ENCODE measurements around the gene RPL9.
"Not testable (repeated sequence)": the region's sequence is repeated elsewhere in the genome, so short reads cannot be mapped to it uniquely, and the experiment has no call there.

RPL9 gene

GRCh38 chr4:39466747-39467146, 8.0 kb upstream of the RPL9 start:
- DNase-seq (ENCODE audit: low read depth) = no peak

GRCh38 chr4:39464886-39465501, 6.3 kb upstream of the RPL9 start:
- DNase-seq (ENCODE audit: low read depth) = no peak

GRCh38 chr4:39458161-39458504, 589 bp downstream of the RPL9 start:
- not testable (repeated sequence) for DNase-seq (ENCODE audit: low read depth)

- DNase-seq (ENCODE audit: low read depth) = no peak
Measured at GRCh38 chr4:39456946-39457763, 1.6 kb downstream of the RPL9 start.

DNA sequence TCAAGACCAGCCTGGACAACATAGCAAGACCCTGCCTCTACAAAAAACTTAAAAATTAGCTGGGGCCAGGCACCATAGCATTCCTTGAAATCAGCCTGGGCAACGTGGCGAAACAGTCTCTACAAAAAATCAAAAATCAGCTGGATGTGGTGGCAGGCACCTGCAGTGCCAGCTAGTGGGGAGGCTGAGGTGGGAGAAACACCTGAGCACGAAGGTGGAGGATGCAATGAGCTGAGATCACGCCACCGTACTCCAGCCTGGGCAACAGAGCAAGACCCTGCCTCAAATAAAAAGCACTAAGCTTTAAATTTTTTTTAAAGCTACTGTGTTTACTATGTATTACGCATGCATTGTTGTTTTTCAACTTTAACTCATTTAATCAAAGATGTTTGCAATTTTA, 3.2 kb downstream of the RPL9 start:
- no peak for DNase-seq (ENCODE audit: low read depth)

- DNase-seq (ENCODE audit: low read depth) = no peak
Measured at GRCh38 chr4:39453738-39454137, 5.0 kb downstream of the RPL9 start.

GRCh38 chr4:39452860-39453587, 5.7 kb downstream of the RPL9 start:
- DNase-seq (ENCODE audit: low read depth) = no peak

DNA sequence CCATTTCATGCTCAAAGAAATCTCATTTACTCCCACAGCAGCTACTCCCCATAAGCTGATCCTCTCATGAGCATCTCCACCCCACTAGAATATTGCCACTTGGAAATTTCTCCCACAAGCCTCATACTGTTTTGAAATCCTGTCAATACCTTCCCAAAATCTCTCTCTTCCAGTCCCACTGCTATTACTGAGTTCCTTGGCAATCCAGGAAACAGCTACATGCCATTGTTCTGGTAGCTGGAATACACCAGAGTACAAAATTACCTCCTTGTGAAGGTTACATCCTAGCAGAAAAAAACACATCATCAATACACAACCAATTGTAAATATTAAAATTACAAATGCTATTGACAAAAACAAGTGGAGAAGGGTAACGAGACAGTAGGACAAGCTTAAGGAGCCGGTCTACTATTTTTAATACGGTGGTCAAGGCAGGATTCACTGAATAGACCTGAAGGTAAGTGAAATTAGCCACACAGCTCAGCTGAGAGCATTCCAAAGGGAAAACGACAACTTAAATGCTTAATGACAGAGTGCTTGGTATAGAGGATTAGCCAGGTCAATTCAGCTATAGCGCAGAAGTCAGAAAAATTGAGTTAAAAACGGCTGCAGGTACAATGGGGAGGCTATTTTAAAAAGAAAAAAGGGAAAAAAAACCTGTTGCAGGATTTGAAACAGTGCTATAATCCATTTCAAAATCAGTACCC, 6.4 kb downstream of the RPL9 start:
- DNase-seq (ENCODE audit: low read depth) = no peak

GRCh38 chr4:39451423-39452023, 7.2 kb downstream of the RPL9 start:
- DNase-seq (ENCODE audit: low read depth) = no peak

DNA sequence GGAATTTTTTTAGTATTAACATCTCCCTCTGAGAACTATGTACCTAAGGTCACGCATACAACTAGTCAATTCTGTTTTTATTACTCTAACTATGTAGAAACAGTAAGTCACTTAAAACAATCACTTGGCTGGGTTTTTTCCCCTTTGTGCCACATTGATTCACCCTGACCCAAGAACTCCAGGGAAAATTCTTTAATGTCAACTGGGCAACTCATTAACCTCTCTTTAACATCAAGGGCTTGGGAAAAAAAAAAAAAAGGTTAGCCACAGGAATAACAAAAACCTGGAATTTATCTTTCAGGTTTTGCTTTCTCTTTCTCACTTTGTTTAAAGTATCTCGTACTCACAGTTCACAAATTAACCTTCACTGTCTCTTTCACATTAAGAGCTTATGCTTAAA, 8.1 kb downstream of the RPL9 start:
- no peak for DNase-seq (ENCODE audit: low read depth)

DNA sequence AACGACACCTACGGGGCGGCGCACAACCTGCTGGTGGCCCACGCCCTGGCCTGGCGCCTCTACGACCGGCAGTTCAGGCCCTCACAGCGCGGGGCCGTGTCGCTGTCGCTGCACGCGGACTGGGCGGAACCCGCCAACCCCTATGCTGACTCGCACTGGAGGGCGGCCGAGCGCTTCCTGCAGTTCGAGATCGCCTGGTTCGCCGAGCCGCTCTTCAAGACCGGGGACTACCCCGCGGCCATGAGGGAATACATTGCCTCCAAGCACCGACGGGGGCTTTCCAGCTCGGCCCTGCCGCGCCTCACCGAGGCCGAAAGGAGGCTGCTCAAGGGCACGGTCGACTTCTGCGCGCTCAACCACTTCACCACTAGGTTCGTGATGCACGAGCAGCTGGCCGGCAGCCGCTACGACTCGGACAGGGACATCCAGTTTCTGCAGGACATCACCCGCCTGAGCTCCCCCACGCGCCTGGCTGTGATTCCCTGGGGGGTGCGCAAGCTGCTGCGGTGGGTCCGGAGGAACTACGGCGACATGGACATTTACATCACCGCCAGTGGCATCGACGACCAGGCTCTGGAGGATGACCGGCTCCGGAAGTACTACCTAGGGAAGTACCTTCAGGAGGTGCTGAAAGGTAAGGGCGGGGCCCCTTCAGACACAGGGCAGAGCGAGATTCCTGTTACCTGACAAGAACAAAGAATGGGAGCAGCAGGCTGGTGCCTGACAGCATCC, 11.7 kb downstream of the RPL9 start:
- peak; percentile 38 for DNase-seq (ENCODE audit: low read depth)

DNA sequence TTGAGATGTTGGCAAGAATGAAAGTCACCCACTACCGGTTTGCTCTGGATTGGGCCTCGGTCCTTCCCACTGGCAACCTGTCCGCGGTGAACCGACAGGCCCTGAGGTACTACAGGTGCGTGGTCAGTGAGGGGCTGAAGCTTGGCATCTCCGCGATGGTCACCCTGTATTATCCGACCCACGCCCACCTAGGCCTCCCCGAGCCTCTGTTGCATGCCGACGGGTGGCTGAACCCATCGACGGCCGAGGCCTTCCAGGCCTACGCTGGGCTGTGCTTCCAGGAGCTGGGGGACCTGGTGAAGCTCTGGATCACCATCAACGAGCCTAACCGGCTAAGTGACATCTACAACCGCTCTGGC, 12.3 kb downstream of the RPL9 start:
- no peak for DNase-seq (ENCODE audit: low read depth)

DNA sequence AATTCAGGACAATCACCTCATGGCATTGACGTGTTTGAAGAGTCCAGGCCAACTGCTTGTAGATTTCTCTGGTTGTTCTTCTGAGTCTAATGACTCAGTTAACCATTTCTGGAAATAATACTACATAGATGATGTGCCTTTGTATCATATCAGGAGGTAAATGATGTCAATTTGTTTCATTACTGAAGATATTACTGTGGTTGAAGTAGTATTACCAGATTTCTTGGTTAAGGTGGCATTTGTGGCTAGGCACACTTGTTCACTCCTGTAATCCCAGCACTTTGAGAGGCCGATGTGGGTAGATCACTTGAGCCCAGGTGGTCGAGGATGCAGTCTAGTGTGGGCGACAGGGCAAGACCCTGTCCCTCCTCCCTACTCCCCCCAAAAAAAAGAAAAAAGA, 15.7 kb downstream of the RPL9 start:
- no peak for DNase-seq (ENCODE audit: low read depth)

GRCh38 chr4:39441593-39441992, 17.1 kb downstream of the RPL9 start:
- DNase-seq (ENCODE audit: low read depth) = no peak

- DNase-seq (ENCODE audit: low read depth) = no peak
Measured at GRCh38 chr4:39435659-39436563, 22.8 kb downstream of the RPL9 start.

DNA sequence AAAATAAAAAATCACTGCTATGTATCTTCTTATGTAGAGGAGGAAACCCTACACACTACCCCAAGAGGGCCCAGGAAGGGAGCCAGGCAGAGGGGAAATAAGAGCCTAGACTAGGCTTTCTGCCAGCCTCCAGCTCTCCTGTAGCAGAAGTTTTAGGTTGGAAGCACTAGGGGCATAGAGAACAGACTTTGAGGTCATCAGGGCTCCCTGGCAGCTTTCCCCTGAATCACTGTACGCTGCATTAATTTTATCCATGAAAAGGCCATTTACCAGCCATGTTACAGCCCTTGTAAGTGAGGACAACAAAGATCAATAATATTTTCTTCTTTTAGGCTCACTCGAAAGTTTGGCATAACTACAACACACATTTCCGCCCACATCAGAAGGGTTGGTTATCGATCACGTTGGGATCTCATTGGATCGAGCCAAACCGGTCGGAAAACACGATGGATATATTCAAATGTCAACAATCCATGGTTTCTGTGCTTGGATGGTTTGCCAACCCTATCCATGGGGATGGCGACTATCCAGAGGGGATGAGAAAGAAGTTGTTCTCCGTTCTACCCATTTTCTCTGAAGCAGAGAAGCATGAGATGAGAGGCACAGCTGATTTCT, 24.7 kb downstream of the RPL9 start:
- no peak for DNase-seq (ENCODE audit: low read depth)

DNA sequence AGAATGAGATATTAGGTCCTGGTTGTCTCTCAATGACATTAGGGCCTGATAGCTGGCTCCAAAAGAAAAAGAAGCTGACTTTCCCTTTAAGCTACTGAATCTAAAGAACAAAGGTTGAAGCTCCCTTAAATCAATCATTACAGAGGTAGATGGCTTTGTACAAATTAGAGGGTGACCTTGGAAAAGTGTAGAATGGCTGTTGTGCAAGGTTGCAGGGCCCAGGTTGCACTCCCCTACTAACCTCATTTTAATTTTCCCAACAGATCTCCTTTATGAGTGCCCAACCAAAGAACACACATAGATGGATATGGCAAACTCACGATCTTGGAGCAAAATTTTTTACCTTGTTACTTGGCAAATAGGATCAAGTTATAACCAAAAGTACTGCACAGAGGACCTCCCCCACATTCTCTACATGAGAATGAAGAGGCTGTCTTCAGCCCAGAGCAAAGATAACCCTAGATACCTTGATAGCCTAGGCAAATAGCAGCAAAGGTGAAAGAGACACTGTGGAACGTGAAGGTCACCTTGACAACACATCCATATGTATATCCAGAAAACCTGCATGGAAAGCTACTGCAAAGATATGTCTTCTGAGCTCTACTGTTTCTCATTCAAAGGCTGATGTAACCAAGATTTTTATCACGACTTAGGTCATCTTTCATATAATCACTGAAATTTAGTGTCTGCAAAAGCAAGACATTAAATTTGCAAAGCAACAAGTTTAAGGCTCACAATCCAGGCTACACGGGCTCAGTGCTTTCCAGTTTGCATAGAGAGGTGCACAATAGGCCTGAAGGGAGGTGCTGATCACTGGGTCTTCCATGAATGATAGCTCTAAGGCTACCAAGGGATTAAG, 29.0 kb downstream of the RPL9 start:
- DNase-seq (ENCODE audit: low read depth) = no peak

DNA sequence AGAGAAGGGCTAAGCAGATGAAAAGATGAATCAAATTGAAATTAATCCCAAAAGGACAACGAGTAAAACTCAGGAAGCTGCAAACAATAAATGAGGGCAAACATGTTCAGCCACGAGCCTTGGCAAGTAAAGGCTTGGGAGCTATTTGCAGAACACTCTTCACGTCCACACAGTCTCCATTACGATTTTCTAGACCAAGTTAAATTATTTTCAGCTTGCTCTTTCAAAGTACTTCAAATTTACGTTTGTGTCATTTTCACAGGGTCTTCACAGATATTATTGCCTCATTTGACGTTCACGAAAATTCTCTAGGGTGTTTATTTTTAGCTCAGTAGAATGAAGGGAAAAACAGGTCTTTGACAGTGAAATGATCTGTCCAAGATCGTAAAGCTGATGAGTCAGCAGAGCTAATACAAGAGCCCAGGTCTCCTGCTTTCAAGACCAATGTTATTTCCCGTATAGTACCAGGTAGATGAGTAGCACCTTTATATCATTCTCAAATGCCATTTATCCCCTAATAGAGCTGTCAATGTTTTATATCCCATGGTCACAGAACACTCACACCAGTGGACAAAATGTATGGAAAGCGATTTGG, 31.1 kb downstream of the RPL9 start:
- no peak for DNase-seq (ENCODE audit: low read depth)

GRCh38 chr4:39426728-39427127, 32.0 kb downstream of the RPL9 start:
- no peak for DNase-seq (ENCODE audit: low read depth)
